Osteoblast (primary cell): Measurements from ENCODE around the gene ZNF143. TPM values are rescaled to one million over a fixed set of nuclear protein-coding genes. Genes with fewer than 3 reads are reported as not detected.

Experiments used
- DNase-seq: peaks from one replicate; pipeline ENCODE4 v3.0.0; 2011; ENCODE audit warnings: low spot score, mixed read lengths; ENCODE audit not compliant: insufficient read length; ENCODE audit errors: missing footprints
- H2AFZ ChIP-seq: 2 replicates; pipeline ENCODE4 v1.6.0; 2011; ENCODE audit warnings: mild to moderate bottlenecking, low read length
- H3K27ac ChIP-seq: 2 replicates; pipeline ENCODE4 v1.5.1; 2011; ENCODE audit warnings: mild to moderate bottlenecking, low read depth, low read length, moderate library complexity
- H3K27me3 ChIP-seq: 2 replicates; pipeline ENCODE4 v1.6.0; 2012; ENCODE audit warnings: mild to moderate bottlenecking, control low read depth, inconsistent platforms, low read length, moderate library complexity; ENCODE audit not compliant: insufficient read depth
- H3K36me3 ChIP-seq: 2 replicates; pipeline ENCODE4 v1.5.1; 2011; ENCODE audit warnings: mild to moderate bottlenecking, low read length, control low read depth, moderate library complexity; ENCODE audit not compliant: insufficient read depth
- H3K4me1 ChIP-seq: 2 replicates; pipeline ENCODE4 v1.5.1; 2011; ENCODE audit warnings: mild to moderate bottlenecking, low read length, control low read depth, moderate library complexity; ENCODE audit not compliant: insufficient read depth
- H3K4me2 ChIP-seq: 2 replicates; pipeline ENCODE4 v1.6.0; 2011; ENCODE audit warnings: mild to moderate bottlenecking, low read length; ENCODE audit not compliant: insufficient read depth
- H3K4me3 ChIP-seq: fragments of 200-600 bp; sonication (generic); 3 replicates; pipeline ENCODE4 v1.5.1; 2012; ENCODE audit warnings: mild to moderate bottlenecking, low read length, inconsistent platforms; ENCODE audit not compliant: insufficient read depth
- H3K79me2 ChIP-seq: 2 replicates; pipeline ENCODE4 v1.6.0; 2012; ENCODE audit warnings: mild to moderate bottlenecking, low read length, control low read depth, inconsistent platforms; ENCODE audit not compliant: insufficient read depth
- H3K9me3 ChIP-seq: 2 replicates; pipeline ENCODE4 v1.5.1; 2011; ENCODE audit warnings: low read depth, low read length, control low read depth
- H4K20me1 ChIP-seq: 2 replicates; pipeline ENCODE4 v1.6.0; 2012; ENCODE audit warnings: mild to moderate bottlenecking, low read length, control low read depth; ENCODE audit not compliant: insufficient read depth
- CTCF ChIP-seq: IDR thresholded peaks from 2 replicates; pipeline ENCODE4 v1.5.1; 2011; ENCODE audit warnings: mild to moderate bottlenecking, low read depth, low read length, moderate library complexity; ENCODE audit errors: extremely low read depth
- small RNA-seq: library from RNA; depleted of rRNA; stranded (forward); fragments of <200 nt; gene quantifications from one replicate; pipeline ENCODE3, GENCODE V24; 2012
- total RNA-seq: library from RNA; depleted of rRNA; stranded (reverse); fragments of >200 nt; gene quantifications from 2 replicates; pipeline ENCODE4 v1.2.3, GENCODE V29; 2012

The ZNF143 gene
- total RNA-seq, 1 donor, result 26.4 TPM

GRCh38 chr11:9576701-9577381, 116.0 kb downstream of the ZNF143 start:
- Histone ChIP-seq H3K4me3 (peak overlapping the region; percentile 90), H3K36me3 (peaks cover 50% of the 10 kb centered on the region), H3K27me3 (no peaks in the 10 kb centered on the region), H3K4me1 (peaks cover 29% of the 10 kb centered on the region), H2AFZ (no peak overlapping the region), H3K4me2 (peak overlapping the region; percentile 100), H3K79me2 (peaks cover 79% of the 10 kb centered on the region), H4K20me1 (no peaks in the 10 kb centered on the region), H3K27ac (peak overlapping the region; percentile 95), H3K9me3 (no peaks in the 10 kb centered on the region)
- no peak for TF ChIP-seq CTCF
- DNase-seq, result peak; percentile 42

GRCh38 chr11:9577556-9577955, 116.7 kb downstream of the ZNF143 start:
- no peak for DNase-seq
- peak overlapping the region; percentile 100 for H3K4me2 ChIP-seq
- peaks cover 57% of the 10 kb centered on the region for H3K36me3 ChIP-seq
- H3K9me3 ChIP-seq, result no peaks in the 10 kb centered on the region
- TF ChIP-seq CTCF, result no peak
- peaks cover 25% of the 10 kb centered on the region for H3K4me1 ChIP-seq
- peaks cover 84% of the 10 kb centered on the region for H3K79me2 ChIP-seq
- H3K27ac ChIP-seq, result peak overlapping the region; percentile 95
- H3K27me3 ChIP-seq, result no peaks in the 10 kb centered on the region
- peak overlapping the region; percentile 90 for H3K4me3 ChIP-seq
- no peaks in the 10 kb centered on the region for H4K20me1 ChIP-seq
- H2AFZ ChIP-seq, result no peak overlapping the region

Small RNAs within 50 kb of the gene (small RNA-seq; reads per million reads assigned to genes)
- not detected for gene RF01210
- 717 reads per million, percentile 99 among the genes with 10 or more reads in this experiment for gene SNORA23

Other genes with a start within 250 kb of the ZNF143 start
- gene DENND5A, start 195.7 kb upstream of the ZNF143 start, total RNA-seq, result 176 and 183 TPM in 2 replicates
- 56.0 and 56.1 TPM in 2 replicates for gene TMEM41B, start 146.4 kb upstream of the ZNF143 start, total RNA-seq
- 155 and 174 TPM in 2 replicates for gene IPO7, start 76.4 kb upstream of the ZNF143 start, total RNA-seq
- gene WEE1, start 112.7 kb downstream of the ZNF143 start, total RNA-seq, result 28.3 and 32.2 TPM in 2 replicates
- gene SWAP70, start 203.1 kb downstream of the ZNF143 start, total RNA-seq, result 55.4 and 62.2 TPM in 2 replicates